ENCODE results near the gene PDCD6IP.

- TF ChIP-seq CTCF (IDR thresholded peaks at IDR 0.05) (no peak), ZFX (IDR thresholded peaks at IDR 0.05; ENCODE audit: borderline replicate concordance) (no peak)
These were observed 47.1 kb upstream of the PDCD6IP start for GRCh38 chr3:33751336-33751735.
